BJ (cell line): ENCODE results near the gene ADRM1. TPM values are rescaled to one million over a fixed set of nuclear protein-coding genes. Genes with fewer than 3 reads are reported as not detected.

Experiments
- CTCF ChIA-PET: fragments of 350-600 bp; formaldehyde crosslinking; extraction: SDS; loops from one replicate; lab custom pipeline; 2021; ENCODE audit warnings: antibody characterized with exemption, inconsistent platforms; lab: Yijun Ruan, JAX
- POLR2A ChIA-PET: fragments of 300-600 bp; sonication (Branson Sonifier 250); formaldehyde crosslinking; extraction: SDS; loops from one replicate; lab custom pipeline; 2021; ENCODE audit warnings: antibody characterized with exemption; lab: Charles Lee
- DNase-seq: peaks from one replicate; pipeline ENCODE4 v3.0.0-alpha.2; 2011; ENCODE audit warnings: low read depth
- H3K27me3 ChIP-seq: 2 replicates; pipeline ENCODE4 v1.6.0; 2011; ENCODE audit warnings: low read length; ENCODE audit not compliant: control insufficient read depth, insufficient read depth
- H3K36me3 ChIP-seq: 2 replicates; pipeline ENCODE4 v1.5.1; 2011; ENCODE audit warnings: low read length; ENCODE audit not compliant: control insufficient read depth, insufficient read depth
- H3K4me3 ChIP-seq: 2 replicates; pipeline ENCODE4 v1.5.1; 2011; ENCODE audit warnings: low read depth, mild to moderate bottlenecking, control low read depth, low read length
- polyA plus RNA-seq: library from polyadenylated mRNA; depleted of rRNA; stranded (reverse); fragments of >200 nt; gene quantifications from 2 replicates; pipeline ENCODE4 v1.2.3, GENCODE V29; 2011
- TF ChIP-seq, protein P1 (sequence below): IDR thresholded peaks from 2 replicates; pipeline ENCODE4 v1.5.1; 2011; ENCODE audit warnings: low read depth, mild to moderate bottlenecking, control low read depth, inconsistent platforms, low read length, moderate library complexity; ENCODE audit not compliant: insufficient read depth

The ADRM1 gene
- polyA plus RNA-seq, 1 experiment = 115 TPM

DNA sequence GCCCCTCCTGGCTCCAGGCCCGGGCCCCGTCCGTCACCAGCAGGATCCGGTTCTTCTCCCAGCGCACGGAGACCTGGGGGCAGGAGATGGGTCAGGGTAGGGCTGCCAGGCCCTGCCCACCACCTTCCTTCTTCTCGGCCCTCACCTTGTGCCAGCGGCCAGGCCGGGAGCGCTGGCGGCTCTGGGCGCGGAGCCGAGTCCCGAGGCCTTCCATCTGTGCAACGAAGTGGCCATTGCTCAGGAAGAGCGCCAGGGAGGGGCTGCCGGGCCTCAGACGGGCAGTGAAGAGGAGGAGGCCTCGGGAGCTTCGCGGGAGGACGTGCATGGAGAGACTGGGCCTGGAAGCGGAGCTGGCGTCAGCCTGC is 7.9 kb downstream of the ADRM1 start:
- DNase-seq = no peak
- ChIA-PET POLR2A (no interaction called here), CTCF (no interaction called here)
- Histone ChIP-seq H3K27me3 (no peaks in the 10 kb centered on the region), H3K4me3 (no peak overlapping the region), H3K36me3 (peaks cover 26% of the 10 kb centered on the region)
- TF ChIP-seq, protein P1, sequence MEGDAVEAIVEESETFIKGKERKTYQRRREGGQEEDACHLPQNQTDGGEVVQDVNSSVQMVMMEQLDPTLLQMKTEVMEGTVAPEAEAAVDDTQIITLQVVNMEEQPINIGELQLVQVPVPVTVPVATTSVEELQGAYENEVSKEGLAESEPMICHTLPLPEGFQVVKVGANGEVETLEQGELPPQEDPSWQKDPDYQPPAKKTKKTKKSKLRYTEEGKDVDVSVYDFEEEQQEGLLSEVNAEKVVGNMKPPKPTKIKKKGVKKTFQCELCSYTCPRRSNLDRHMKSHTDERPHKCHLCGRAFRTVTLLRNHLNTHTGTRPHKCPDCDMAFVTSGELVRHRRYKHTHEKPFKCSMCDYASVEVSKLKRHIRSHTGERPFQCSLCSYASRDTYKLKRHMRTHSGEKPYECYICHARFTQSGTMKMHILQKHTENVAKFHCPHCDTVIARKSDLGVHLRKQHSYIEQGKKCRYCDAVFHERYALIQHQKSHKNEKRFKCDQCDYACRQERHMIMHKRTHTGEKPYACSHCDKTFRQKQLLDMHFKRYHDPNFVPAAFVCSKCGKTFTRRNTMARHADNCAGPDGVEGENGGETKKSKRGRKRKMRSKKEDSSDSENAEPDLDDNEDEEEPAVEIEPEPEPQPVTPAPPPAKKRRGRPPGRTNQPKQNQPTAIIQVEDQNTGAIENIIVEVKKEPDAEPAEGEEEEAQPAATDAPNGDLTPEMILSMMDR = no peak

DNA sequence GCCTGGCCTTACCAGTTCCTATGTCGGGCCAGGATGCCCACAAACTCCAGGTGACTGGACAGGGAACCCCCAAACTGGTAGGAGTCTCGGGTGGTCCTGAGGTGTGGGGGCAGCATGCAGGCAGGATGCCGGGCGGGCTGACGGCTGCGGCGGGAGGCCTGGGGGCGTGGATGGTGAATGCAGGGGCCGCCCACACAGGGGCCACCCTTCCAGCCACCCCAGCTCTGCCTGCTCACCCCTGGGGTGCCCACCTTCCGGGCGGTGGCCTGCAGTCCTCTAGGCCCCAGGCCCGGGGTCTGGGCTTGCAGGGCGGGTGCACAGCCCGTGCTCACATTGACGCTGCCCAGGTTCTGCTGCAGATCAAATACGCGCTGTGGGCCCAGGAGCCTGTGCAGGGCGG is 8.4 kb downstream of the ADRM1 start:
- CTCF ChIA-PET = interaction anchor here (1.3 kb wide), 1 partner anchor 9 kb away, joined by 4 read pairs; the partner anchor contains the start of gene ADRM1
- Histone ChIP-seq H3K4me3 (no peak overlapping the region), H3K27me3 (no peaks in the 10 kb centered on the region), H3K36me3 (peaks cover 26% of the 10 kb centered on the region)
- no peak for DNase-seq
- TF ChIP-seq, protein P1 = no peak
- POLR2A ChIA-PET = no interaction called here

DNA sequence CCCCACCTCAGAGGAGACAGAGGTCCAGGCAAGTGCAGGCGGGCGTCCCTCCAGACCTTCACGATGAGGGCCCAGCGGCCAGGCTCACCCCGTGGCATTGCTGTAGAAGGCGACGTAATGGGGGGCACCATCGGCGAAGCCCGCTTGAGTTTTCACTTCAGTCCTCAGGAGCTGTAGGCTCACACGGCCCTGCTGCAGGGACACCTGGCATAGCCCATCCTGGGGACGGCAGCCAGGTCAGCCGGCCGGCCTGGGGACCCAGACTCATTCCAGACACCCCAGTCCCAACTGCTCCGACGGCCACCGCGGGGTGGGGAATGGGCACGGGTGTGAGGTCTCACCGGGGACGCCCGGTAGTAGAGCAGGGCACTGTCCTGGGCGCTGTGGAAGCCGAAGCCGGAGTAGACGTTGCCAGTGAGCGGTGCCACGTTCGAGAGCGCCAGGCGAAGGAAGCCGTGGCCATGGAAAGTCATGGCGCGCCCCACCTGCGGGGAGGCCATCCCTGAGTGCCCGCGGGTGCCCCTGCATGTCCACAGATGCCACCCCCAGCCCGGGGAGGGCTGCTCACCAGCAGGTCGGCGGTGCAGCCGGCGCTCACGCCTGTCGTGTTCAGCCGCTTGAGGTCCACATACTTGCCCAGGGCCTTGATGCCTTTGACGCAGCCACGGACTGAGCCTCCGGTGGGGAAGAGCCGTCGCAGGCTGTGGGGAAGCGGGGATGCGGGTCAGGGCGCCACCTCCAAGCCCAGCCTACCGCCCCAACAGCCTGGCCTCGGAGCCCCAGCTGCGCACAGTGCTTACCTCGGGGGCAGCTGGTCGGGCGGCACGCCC is 9.2 kb downstream of the ADRM1 start:
- Histone ChIP-seq H3K4me3 (no peak overlapping the region), H3K27me3 (no peaks in the 10 kb centered on the region), H3K36me3 (peaks cover 20% of the 10 kb centered on the region)
- POLR2A ChIA-PET = no interaction called here
- DNase-seq = no peak
- CTCF ChIA-PET = interaction anchor here (1.3 kb wide), 1 partner anchor 10 kb away, joined by 4 read pairs; the partner anchor contains the start of gene ADRM1
- TF ChIP-seq, protein P1 = no peak

DNA sequence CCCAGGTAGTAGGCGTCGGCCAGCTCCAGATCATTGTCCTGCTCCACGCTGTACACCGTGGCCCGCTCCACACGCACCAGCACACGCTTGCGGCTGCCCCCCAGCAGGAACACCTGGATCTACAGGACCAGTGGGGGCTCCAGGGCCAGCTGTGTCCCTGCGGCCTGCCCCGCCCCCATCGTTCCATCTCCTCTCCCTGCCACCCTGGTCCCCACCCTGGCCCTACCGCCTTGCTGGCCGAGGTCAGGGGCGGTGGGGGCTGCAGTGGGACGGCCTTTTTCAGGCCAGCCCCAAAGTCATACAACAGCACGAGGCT is 9.8 kb downstream of the ADRM1 start:
- no peak for DNase-seq
- CTCF ChIA-PET = interaction anchor here (1.3 kb wide), 1 partner anchor 10 kb away, joined by 4 read pairs; the partner anchor contains the start of gene ADRM1

DNA sequence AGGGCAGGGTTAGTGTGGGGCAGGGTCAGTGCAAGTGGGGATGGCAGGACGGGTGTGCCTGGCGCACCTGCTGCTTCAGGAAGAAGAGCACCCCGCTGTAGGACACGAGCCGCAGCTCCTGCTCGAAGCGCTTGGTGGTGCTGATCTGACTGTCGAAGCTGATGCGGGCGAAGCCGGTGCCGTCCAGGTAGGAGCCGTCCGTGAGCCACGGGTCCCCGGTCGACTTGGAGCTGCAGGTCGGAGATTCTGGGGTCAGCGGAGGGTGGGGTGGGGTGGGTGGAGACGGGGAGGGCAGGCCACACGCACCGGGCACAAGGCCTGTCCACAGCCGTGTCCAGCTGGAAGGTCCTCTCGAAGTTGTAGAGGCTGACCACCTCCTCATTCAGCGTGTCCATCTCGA is 10.2 kb downstream of the ADRM1 start:
- TF ChIP-seq, protein P1 = no peak
- CTCF ChIA-PET = no interaction called here
- H3K36me3 ChIP-seq = peaks cover 10% of the 10 kb centered on the region
- no peaks in the 10 kb centered on the region for H3K27me3 ChIP-seq
- POLR2A ChIA-PET = no interaction called here
- DNase-seq = no peak
- H3K4me3 ChIP-seq = no peak overlapping the region

More for the DNA sequence above, 9.8 kb downstream of the ADRM1 start:
- H3K36me3 ChIP-seq = peaks cover 14% of the 10 kb centered on the region
- H3K4me3 ChIP-seq = no peak overlapping the region
- no peaks in the 10 kb centered on the region for H3K27me3 ChIP-seq
- POLR2A ChIA-PET = no interaction called here
- TF ChIP-seq, protein P1 = no peak
